ENCODE measurements around the gene COL5A1. TPM values are rescaled to one million over a fixed set of nuclear protein-coding genes. Genes with fewer than 3 reads are reported as not detected.

Gene COL5A1
- total and polyA plus RNA-seq, 2 experiments from 2014 or later: 211 to 812 TPM

- no peak for DNase-seq
- peaks cover 21% of the 10 kb centered on the region; the same call in 1 of the 2 replicates for H3K79me2 ChIP-seq (ENCODE audit: insufficient read depth)
- H3K4me3 ChIP-seq: no peak overlapping the region
- WGBS, 2 experiments (ENCODE audit: low coverage in 1 of 2, low lambda C conversion rate in 2 of 2, missing lambda C conversion rate in 2 of 2): 90 to 92% methylated on average over 18 to 19 of the region's 19 CpGs
- H3K9me2 ChIP-seq (ENCODE audit: insufficient read depth): no peaks in the 10 kb centered on the region
- no peak overlapping the region for H3K9ac ChIP-seq
- no peak overlapping the region for H3K27ac ChIP-seq
- no peak for TF ChIP-seq EZH2phosphoT487 (IDR thresholded peaks at IDR 0.05; ENCODE audit: insufficient read depth, low read depth)
- no peak for TF ChIP-seq EZH2 (IDR thresholded peaks at IDR 0.05; ENCODE audit: insufficient read depth, poor library complexity, severe bottlenecking)
- no peaks in the 10 kb centered on the region for H3K9me3 ChIP-seq (ENCODE audit: low read depth)
- peaks cover 48% of the 10 kb centered on the region for H3F3A ChIP-seq (ENCODE audit: insufficient read depth)
- H4K20me1 ChIP-seq (ENCODE audit: insufficient read depth): no peaks in the 10 kb centered on the region; the same call in 1 of the 2 replicates
- H3K4me2 ChIP-seq (ENCODE audit: unreplicated experiment): no peak overlapping the region
- H2AFZ ChIP-seq: no peak overlapping the region
- H3K27me3 ChIP-seq (replicated peaks; ENCODE audit: insufficient read depth): no peaks in the 10 kb centered on the region
- in situ Hi-C loops (cut with MboI): no loop called here
- H3K4me1 ChIP-seq (ENCODE audit: insufficient read depth): no peaks in the 10 kb centered on the region
- peaks cover 40% of the 10 kb centered on the region; the same call in 1 of the 2 replicates for H3K36me3 ChIP-seq (ENCODE audit: low read depth)
These were observed 194.9 kb downstream of the COL5A1 start for GRCh38 chr9:134836406-134836970.

- Histone ChIP-seq H2AFZ (no peak overlapping the region), H3K4me3 (no peak overlapping the region), H3K27me3 (replicated peaks; ENCODE audit: insufficient read depth) (no peaks in the 10 kb centered on the region), H3K9me2 (ENCODE audit: insufficient read depth) (no peaks in the 10 kb centered on the region), H3K9ac (no peak overlapping the region), H3K36me3 (ENCODE audit: low read depth) (peaks cover 41% of the 10 kb centered on the region), H3K9me3 (ENCODE audit: low read depth) (no peaks in the 10 kb centered on the region), H3K4me2 (ENCODE audit: unreplicated experiment) (no peak overlapping the region), H3K27ac (no peak overlapping the region), H4K20me1 (ENCODE audit: insufficient read depth) (no peaks in the 10 kb centered on the region; the same call in 1 of the 2 replicates), H3K79me2 (ENCODE audit: insufficient read depth) (peaks cover 13% of the 10 kb centered on the region; the same call in 1 of the 2 replicates), H3K4me1 (ENCODE audit: insufficient read depth) (no peaks in the 10 kb centered on the region), H3F3A (ENCODE audit: insufficient read depth) (peaks cover 38% of the 10 kb centered on the region)
- TF ChIP-seq EZH2phosphoT487 (IDR thresholded peaks at IDR 0.05; ENCODE audit: insufficient read depth, low read depth): no peak
- no peak for TF ChIP-seq EZH2 (IDR thresholded peaks at IDR 0.05; ENCODE audit: insufficient read depth, poor library complexity, severe bottlenecking)
- no peak for DNase-seq
- 83 to 89% methylated on average over 12 of the region's 12 CpGs for WGBS, 2 experiments (ENCODE audit: low coverage in 1 of 2, low lambda C conversion rate in 2 of 2, missing lambda C conversion rate in 2 of 2)
- in situ Hi-C loops (cut with MboI): no loop called here
These were observed 195.9 kb downstream of the COL5A1 start for GRCh38 chr9:134837529-134837928.

GRCh38 chr9:134838651-134839454, 197.2 kb downstream of the COL5A1 start:
- no peaks in the 10 kb centered on the region for H3K27me3 ChIP-seq (replicated peaks; ENCODE audit: insufficient read depth)
- no peaks in the 10 kb centered on the region for H3K9me3 ChIP-seq (ENCODE audit: low read depth)
- no peaks in the 10 kb centered on the region; the same call in 1 of the 2 replicates for H4K20me1 ChIP-seq (ENCODE audit: insufficient read depth)
- H3K27ac ChIP-seq: no peak overlapping the region
- TF ChIP-seq EZH2 (IDR thresholded peaks at IDR 0.05; ENCODE audit: insufficient read depth, poor library complexity, severe bottlenecking): no peak
- H3K9ac ChIP-seq: no peak overlapping the region
- H3K79me2 ChIP-seq (ENCODE audit: insufficient read depth): peaks cover 13% of the 10 kb centered on the region; the same call in 1 of the 2 replicates
- H3K36me3 ChIP-seq (ENCODE audit: low read depth): peaks cover 47% of the 10 kb centered on the region
- H3F3A ChIP-seq (ENCODE audit: insufficient read depth): peaks cover 40% of the 10 kb centered on the region
- no peaks in the 10 kb centered on the region for H3K9me2 ChIP-seq (ENCODE audit: insufficient read depth)
- H3K4me1 ChIP-seq (ENCODE audit: insufficient read depth): no peaks in the 10 kb centered on the region
- H3K4me2 ChIP-seq (ENCODE audit: unreplicated experiment): no peak overlapping the region
- H2AFZ ChIP-seq: no peak overlapping the region
- WGBS, 2 experiments (ENCODE audit: low coverage in 1 of 2, low lambda C conversion rate in 2 of 2, missing lambda C conversion rate in 2 of 2): 93 to 95% methylated on average over 33 to 34 of the region's 34 CpGs
- DNase-seq: no peak
- in situ Hi-C loops (cut with MboI): no loop called here
- no peak overlapping the region for H3K4me3 ChIP-seq

- Histone ChIP-seq H3K36me3 (ENCODE audit: low read depth) (peaks cover 54% of the 10 kb centered on the region), H3K27ac (no peak overlapping the region), H2AFZ (no peak overlapping the region), H3F3A (ENCODE audit: insufficient read depth) (peaks cover 42% of the 10 kb centered on the region), H3K79me2 (ENCODE audit: insufficient read depth) (peaks cover 13% of the 10 kb centered on the region; the same call in 1 of the 2 replicates), H3K4me2 (ENCODE audit: unreplicated experiment) (no peak overlapping the region), H3K4me3 (no peak overlapping the region), H3K27me3 (replicated peaks; ENCODE audit: insufficient read depth) (no peaks in the 10 kb centered on the region), H3K9me2 (ENCODE audit: insufficient read depth) (no peaks in the 10 kb centered on the region), H4K20me1 (ENCODE audit: insufficient read depth) (no peaks in the 10 kb centered on the region; the same call in 1 of the 2 replicates), H3K9me3 (ENCODE audit: low read depth) (no peaks in the 10 kb centered on the region), H3K9ac (no peak overlapping the region), H3K4me1 (ENCODE audit: insufficient read depth) (no peaks in the 10 kb centered on the region)
- in situ Hi-C loops (cut with MboI): no loop called here
- 90 to 91% methylated on average over 21 of the region's 21 CpGs for WGBS, 2 experiments (ENCODE audit: low coverage in 1 of 2, low lambda C conversion rate in 2 of 2, missing lambda C conversion rate in 2 of 2)
- TF ChIP-seq EZH2phosphoT487 (IDR thresholded peaks at IDR 0.05; ENCODE audit: insufficient read depth, low read depth) (no peak), EZH2 (IDR thresholded peaks at IDR 0.05; ENCODE audit: insufficient read depth, poor library complexity, severe bottlenecking) (no peak)
- no peak for DNase-seq
These were observed 198.0 kb downstream of the COL5A1 start for GRCh38 chr9:134839455-134840125.
